ENCODE measurements around the gene TMA16. TPM values are rescaled to one million over a fixed set of nuclear protein-coding genes. Genes with fewer than 3 reads are reported as not detected.

TMA16 gene
- total and polyA plus RNA-seq, 2 donors from 2014 or later: 12.8 to 26.9 TPM

- H3K4me3 ChIP-seq (ENCODE audit: low read length in 3 of 3): no peak overlapping the region
- no peaks in the 10 kb centered on the region for H3K4me1 ChIP-seq (ENCODE audit: control insufficient read depth in 2 of 3, insufficient read depth in 2 of 3, low read depth in 1 of 3, low read length in 3 of 3)
- H3K36me3 ChIP-seq (ENCODE audit: control insufficient read depth in 2 of 3, insufficient read depth in 3 of 3, low read length in 3 of 3): no peaks in the 10 kb centered on the region
- H3K9me3 ChIP-seq (ENCODE audit: control insufficient read depth in 2 of 3, insufficient read depth in 1 of 3, low read length in 3 of 3): no peaks in the 10 kb centered on the region
- H3K27ac ChIP-seq (ENCODE audit: low read depth in 2 of 2, low read length in 2 of 2): no peak overlapping the region
- no peaks in the 10 kb centered on the region for H3K27me3 ChIP-seq (ENCODE audit: control insufficient read depth, insufficient read depth, low read length)
- intact Hi-C loops (cut with DNase I): no loop called here
- no peak for TF ChIP-seq CTCF (IDR thresholded peaks at IDR 0.05; ENCODE audit: borderline replicate concordance, extremely low read depth, insufficient read depth)
- no peak for FAIRE-seq
- no peak for DNase-seq
- no peak overlapping the region for H3K9ac ChIP-seq (ENCODE audit: low read length in 3 of 3)
Observed at GRCh38 chr4:163448540-163449203, 45.8 kb upstream of the TMA16 start.

- intact Hi-C loops (cut with DNase I): no loop called here
- TF ChIP-seq CTCF (IDR thresholded peaks at IDR 0.05; ENCODE audit: borderline replicate concordance, extremely low read depth, insufficient read depth): no peak
- FAIRE-seq (no peak), DNase-seq (no peak)
- H3K9me3 ChIP-seq (ENCODE audit: control insufficient read depth in 2 of 3, insufficient read depth in 1 of 3, low read length in 3 of 3): no peaks in the 10 kb centered on the region
- H3K36me3 ChIP-seq (ENCODE audit: control insufficient read depth in 2 of 3, insufficient read depth in 3 of 3, low read length in 3 of 3): no peaks in the 10 kb centered on the region
- no peaks in the 10 kb centered on the region for H3K27me3 ChIP-seq (ENCODE audit: control insufficient read depth, insufficient read depth, low read length)
- no peaks in the 10 kb centered on the region for H3K4me1 ChIP-seq (ENCODE audit: control insufficient read depth in 2 of 3, insufficient read depth in 2 of 3, low read depth in 1 of 3, low read length in 3 of 3)
- no peak overlapping the region for H3K9ac ChIP-seq (ENCODE audit: low read length in 3 of 3)
- no peak overlapping the region for H3K4me3 ChIP-seq (ENCODE audit: low read length in 3 of 3)
- no peak overlapping the region for H3K27ac ChIP-seq (ENCODE audit: low read depth in 2 of 2, low read length in 2 of 2)
Observed at GRCh38 chr4:163462556-163462955, 31.9 kb upstream of the TMA16 start.

- TF ChIP-seq CTCF (IDR thresholded peaks at IDR 0.05; ENCODE audit: borderline replicate concordance, extremely low read depth, insufficient read depth): no peak
- no peak for FAIRE-seq
- Histone ChIP-seq H3K36me3 (ENCODE audit: control insufficient read depth in 2 of 3, insufficient read depth in 3 of 3, low read length in 3 of 3) (no peaks in the 10 kb centered on the region), H3K4me3 (ENCODE audit: low read length in 3 of 3) (no peak overlapping the region), H3K9ac (ENCODE audit: low read length in 3 of 3) (no peak overlapping the region), H3K4me1 (ENCODE audit: control insufficient read depth in 2 of 3, insufficient read depth in 2 of 3, low read depth in 1 of 3, low read length in 3 of 3) (no peaks in the 10 kb centered on the region), H3K9me3 (ENCODE audit: control insufficient read depth in 2 of 3, insufficient read depth in 1 of 3, low read length in 3 of 3) (no peaks in the 10 kb centered on the region), H3K27me3 (ENCODE audit: control insufficient read depth, insufficient read depth, low read length) (no peaks in the 10 kb centered on the region), H3K27ac (ENCODE audit: low read depth in 2 of 2, low read length in 2 of 2) (no peak overlapping the region)
- DNase-seq: no peak
- intact Hi-C loops (cut with DNase I): no loop called here
Observed at GRCh38 chr4:163467082-163467770, 27.3 kb upstream of the TMA16 start.
